GM18868 (cell line): Measurements from ENCODE around the gene CBX4.

Experiments
- ATAC-seq: cut with Tn5 transposase; IDR thresholded peaks from one replicate; pipeline ENCODE4 v1.9.1; 2021; ENCODE audit warnings: mild to moderate bottlenecking, moderate library complexity; ENCODE audit not compliant: unreplicated experiment

CBX4 gene

GRCh38 chr17:79831265-79832217 lies 7.7 kb downstream of the CBX4 start:
- no peak for ATAC-seq

- ATAC-seq = no peak
Observed at GRCh38 chr17:79830763-79831264, 8.4 kb downstream of the CBX4 start.

- no peak for ATAC-seq
Observed at GRCh38 chr17:79830303-79830702, 8.9 kb downstream of the CBX4 start.

- ATAC-seq = no peak
Observed at GRCh38 chr17:79829457-79829856, 9.8 kb downstream of the CBX4 start.

GRCh38 chr17:79829004-79829403 lies 10.2 kb downstream of the CBX4 start:
- no peak for ATAC-seq

- no peak for ATAC-seq
Observed at GRCh38 chr17:79826841-79827578, 12.2 kb downstream of the CBX4 start.

GRCh38 chr17:79826204-79826680 lies 13.0 kb downstream of the CBX4 start:
- ATAC-seq = no peak

GRCh38 chr17:79825580-79825921 lies 13.7 kb downstream of the CBX4 start:
- no peak for ATAC-seq

GRCh38 chr17:79824893-79825579 lies 14.2 kb downstream of the CBX4 start:
- ATAC-seq = no peak

- no peak for ATAC-seq
Observed at GRCh38 chr17:79824234-79824633, 15.0 kb downstream of the CBX4 start.

GRCh38 chr17:79822583-79823124 lies 16.6 kb downstream of the CBX4 start:
- ATAC-seq = no peak

- ATAC-seq = no peak
Observed at GRCh38 chr17:79821331-79822095, 17.7 kb downstream of the CBX4 start.

- ATAC-seq = no peak
Observed at GRCh38 chr17:79820959-79821330, 18.3 kb downstream of the CBX4 start.

- no peak for ATAC-seq
Observed at GRCh38 chr17:79819534-79820276, 19.5 kb downstream of the CBX4 start.

- no peak for ATAC-seq
Observed at GRCh38 chr17:79819085-79819484, 20.2 kb downstream of the CBX4 start.

- no peak for ATAC-seq
Observed at GRCh38 chr17:79818026-79818758, 21.0 kb downstream of the CBX4 start.

- ATAC-seq = no peak
Observed at GRCh38 chr17:79815836-79816461, 23.3 kb downstream of the CBX4 start.
